ACHN (cell line): ENCODE data around the gene ACTN1.

ENCODE experiments used
- DNase-seq: peaks from one replicate; pipeline ENCODE4 v3.0.0-alpha.2; 2015
- in situ Hi-C: cut with HindIII; loops from 2 replicates; pipeline ENCODE4 v1.10.0; 2017; ENCODE audit warnings: low sequenced_read_pairs, low pct_ligation_motif_present, low pct_unique_long_range_greater_than_20kb

ACTN1 gene

GRCh38 chr14:68928770-68929550, 50.1 kb downstream of the ACTN1 start:
- in situ Hi-C loops, result no loop called here
- DNase-seq, result no peak

- no peak for DNase-seq
- in situ Hi-C loops, result no loop called here
These were observed 51.0 kb downstream of the ACTN1 start for GRCh38 chr14:68927956-68928675.

- in situ Hi-C loops, result no loop called here
- DNase-seq, result no peak
These were observed 52.0 kb downstream of the ACTN1 start for GRCh38 chr14:68927089-68927488.

- in situ Hi-C loops, result no loop called here
- DNase-seq, result no peak
These were observed 52.9 kb downstream of the ACTN1 start for GRCh38 chr14:68926236-68926635.

GRCh38 chr14:68925373-68925772, 53.7 kb downstream of the ACTN1 start:
- in situ Hi-C loops, result no loop called here
- DNase-seq, result no peak

GRCh38 chr14:68924186-68925158, 54.6 kb downstream of the ACTN1 start:
- in situ Hi-C loops, result no loop called here
- DNase-seq, result no peak

GRCh38 chr14:68922886-68923285, 56.2 kb downstream of the ACTN1 start:
- in situ Hi-C loops, result no loop called here
- DNase-seq, result no peak

GRCh38 chr14:68922201-68922621, 56.9 kb downstream of the ACTN1 start:
- in situ Hi-C loops, result no loop called here
- DNase-seq, result no peak

- DNase-seq, result no peak
- in situ Hi-C loops, result no loop called here
These were observed 57.4 kb downstream of the ACTN1 start for GRCh38 chr14:68921666-68922065.

GRCh38 chr14:68921049-68921448, 58.1 kb downstream of the ACTN1 start:
- DNase-seq, result no peak
- in situ Hi-C loops, result no loop called here

- DNase-seq, result no peak
- in situ Hi-C loops, result no loop called here
These were observed 59.8 kb downstream of the ACTN1 start for GRCh38 chr14:68919129-68919927.

GRCh38 chr14:68918612-68919011, 60.5 kb downstream of the ACTN1 start:
- in situ Hi-C loops, result no loop called here
- no peak for DNase-seq

- in situ Hi-C loops, result no loop called here
- no peak for DNase-seq
These were observed 62.7 kb downstream of the ACTN1 start for GRCh38 chr14:68916358-68916941.

- no peak for DNase-seq
- in situ Hi-C loops, result no loop called here
These were observed 65.6 kb downstream of the ACTN1 start for GRCh38 chr14:68913516-68913915.

GRCh38 chr14:68911594-68912227, 67.4 kb downstream of the ACTN1 start:
- in situ Hi-C loops, result no loop called here
- peak; percentile 79 for DNase-seq

- peak; percentile 18 for DNase-seq
- in situ Hi-C loops, result no loop called here
These were observed 68.6 kb downstream of the ACTN1 start for GRCh38 chr14:68910540-68910939.

- no peak for DNase-seq
- in situ Hi-C loops, result no loop called here
These were observed 70.3 kb downstream of the ACTN1 start for GRCh38 chr14:68908803-68909202.
